Muscle layer of colon (tissue), 2 donors: ENCODE data around the gene MAG.

Experiments
- H3K27ac ChIP-seq: one replicate; pipeline ENCODE4 v1.7.0; 2013; ENCODE audit warnings: low read depth, mild to moderate bottlenecking, low read length, moderate library complexity
- H3K27me3 ChIP-seq, 2 donors: one replicate each; pipeline ENCODE4 v1.7.0; 2013; ENCODE audit warnings: low read length in 2 of 2, mild to moderate bottlenecking in 2 of 2; ENCODE audit not compliant: insufficient read depth in 2 of 2, control insufficient read depth in 1 of 2
- H3K36me3 ChIP-seq: one replicate; pipeline ENCODE4 v1.7.0; 2013; ENCODE audit warnings: mild to moderate bottlenecking, low read length; ENCODE audit not compliant: insufficient read depth
- H3K4me1 ChIP-seq: one replicate; pipeline ENCODE4 v1.7.0; 2013; ENCODE audit warnings: mild to moderate bottlenecking, low read length; ENCODE audit not compliant: insufficient read depth
- H3K4me3 ChIP-seq, 2 donors: one replicate each; pipeline ENCODE4 v1.7.0; 2013; ENCODE audit warnings: low read length in 2 of 2, low read depth in 1 of 2, mild to moderate bottlenecking in 1 of 2, moderate library complexity in 1 of 2
- H3K9ac ChIP-seq: one replicate; pipeline ENCODE4 v1.7.0; 2013; ENCODE audit warnings: low read length
- H3K9me3 ChIP-seq: one replicate; pipeline ENCODE4 v1.7.0; 2013; ENCODE audit warnings: mild to moderate bottlenecking, low read length
- donor health status: abdominal sarcoma.
- donor health status: Adenocarcinoma of cecum.

Gene MAG

DNA sequence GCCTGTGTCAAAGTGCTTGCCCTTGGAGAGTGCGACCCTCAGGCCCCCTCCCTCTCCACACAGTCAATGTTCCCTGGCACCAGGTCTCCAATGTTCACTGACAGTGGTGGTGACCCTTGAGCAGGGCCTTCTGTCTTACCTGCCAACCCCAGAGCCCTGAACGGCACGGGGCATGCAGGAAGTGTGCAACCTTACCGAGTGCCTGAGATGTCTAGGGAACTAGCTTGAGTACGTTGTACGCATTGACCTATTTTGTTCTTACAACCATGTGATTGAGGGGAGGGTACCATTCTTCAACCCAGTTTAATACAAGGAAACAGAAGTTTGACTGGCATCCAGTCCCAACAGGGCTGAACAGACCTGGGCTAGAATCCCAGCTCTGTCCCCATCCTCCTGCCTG is 13.2 kb downstream of the MAG start:
- Histone ChIP-seq H3K4me1 (no peaks in the 10 kb centered on the region), H3K27ac (no peak overlapping the region), H3K27me3 (peaks cover 4 to 17% of the 10 kb centered on the region in 2 donors)

DNA sequence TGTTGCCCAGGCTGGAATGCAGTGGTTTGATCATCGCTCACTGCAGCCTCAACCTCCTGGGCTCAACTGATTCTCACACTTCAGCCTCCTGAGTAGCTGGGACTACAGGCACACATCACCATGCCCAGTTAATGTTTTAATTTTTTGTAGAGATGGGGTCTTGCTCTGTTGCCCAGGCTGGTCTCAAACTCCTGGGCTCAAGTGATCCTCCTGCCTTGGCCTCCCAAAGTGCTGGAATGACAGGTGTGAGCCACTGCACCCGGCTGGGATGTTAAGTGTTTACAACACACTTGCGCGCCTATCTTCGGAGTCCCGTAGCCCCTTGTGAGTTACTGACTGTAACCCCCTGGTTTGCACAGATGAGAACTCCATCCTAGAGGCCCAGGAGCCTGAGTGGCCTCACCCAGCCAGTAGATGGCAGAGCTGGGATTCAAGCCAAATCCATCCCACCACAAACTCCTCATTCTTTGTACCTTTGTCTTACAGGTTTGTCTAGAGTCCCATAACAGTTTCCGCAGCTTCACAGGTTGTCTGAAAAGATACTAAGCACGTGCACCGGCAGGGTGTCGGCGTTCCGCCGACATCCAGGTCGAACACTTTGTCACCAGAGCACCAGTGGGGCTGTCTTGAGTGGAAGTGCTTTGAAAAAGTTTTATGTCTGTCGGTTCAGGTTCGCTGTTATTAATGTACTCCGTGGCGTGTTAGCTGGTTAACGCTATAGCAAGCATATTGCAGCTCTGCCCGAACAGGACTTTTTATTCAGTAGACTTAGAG is 14.7 kb downstream of the MAG start:
- H3K4me3 ChIP-seq, result no peak overlapping the region
- H3K9me3 ChIP-seq, result no peaks in the 10 kb centered on the region
- H3K27ac ChIP-seq, result no peak overlapping the region
- H3K9ac ChIP-seq, result no peak overlapping the region
- no peaks in the 10 kb centered on the region for H3K36me3 ChIP-seq
- H3K4me1 ChIP-seq, result no peaks in the 10 kb centered on the region
- peaks cover 4 to 10% of the 10 kb centered on the region in 2 donors for H3K27me3 ChIP-seq

More for the DNA sequence above, 13.2 kb downstream of the MAG start:
- no peak overlapping the region for H3K9ac ChIP-seq
- no peaks in the 10 kb centered on the region for H3K36me3 ChIP-seq
- H3K4me3 ChIP-seq, result no peak overlapping the region
- no peaks in the 10 kb centered on the region for H3K9me3 ChIP-seq

- no peaks in the 10 kb centered on the region for H3K36me3 ChIP-seq
- H3K9me3 ChIP-seq, result no peaks in the 10 kb centered on the region
- no peak overlapping the region for H3K4me3 ChIP-seq
- peaks cover 0 to 5% of the 10 kb centered on the region in 2 donors for H3K27me3 ChIP-seq
- no peak overlapping the region for H3K27ac ChIP-seq
- H3K4me1 ChIP-seq, result no peaks in the 10 kb centered on the region
- no peak overlapping the region for H3K9ac ChIP-seq
Observed at GRCh38 chr19:35307931-35308330, 16.0 kb downstream of the MAG start.

- Histone ChIP-seq H3K9me3 (no peaks in the 10 kb centered on the region), H3K4me1 (no peaks in the 10 kb centered on the region), H3K27ac (no peak overlapping the region), H3K9ac (no peak overlapping the region), H3K4me3 (no peak overlapping the region), H3K27me3 (peaks cover 0 to 5% of the 10 kb centered on the region in 2 donors), H3K36me3 (no peaks in the 10 kb centered on the region)
Observed at GRCh38 chr19:35308910-35309309, 16.9 kb downstream of the MAG start.

DNA sequence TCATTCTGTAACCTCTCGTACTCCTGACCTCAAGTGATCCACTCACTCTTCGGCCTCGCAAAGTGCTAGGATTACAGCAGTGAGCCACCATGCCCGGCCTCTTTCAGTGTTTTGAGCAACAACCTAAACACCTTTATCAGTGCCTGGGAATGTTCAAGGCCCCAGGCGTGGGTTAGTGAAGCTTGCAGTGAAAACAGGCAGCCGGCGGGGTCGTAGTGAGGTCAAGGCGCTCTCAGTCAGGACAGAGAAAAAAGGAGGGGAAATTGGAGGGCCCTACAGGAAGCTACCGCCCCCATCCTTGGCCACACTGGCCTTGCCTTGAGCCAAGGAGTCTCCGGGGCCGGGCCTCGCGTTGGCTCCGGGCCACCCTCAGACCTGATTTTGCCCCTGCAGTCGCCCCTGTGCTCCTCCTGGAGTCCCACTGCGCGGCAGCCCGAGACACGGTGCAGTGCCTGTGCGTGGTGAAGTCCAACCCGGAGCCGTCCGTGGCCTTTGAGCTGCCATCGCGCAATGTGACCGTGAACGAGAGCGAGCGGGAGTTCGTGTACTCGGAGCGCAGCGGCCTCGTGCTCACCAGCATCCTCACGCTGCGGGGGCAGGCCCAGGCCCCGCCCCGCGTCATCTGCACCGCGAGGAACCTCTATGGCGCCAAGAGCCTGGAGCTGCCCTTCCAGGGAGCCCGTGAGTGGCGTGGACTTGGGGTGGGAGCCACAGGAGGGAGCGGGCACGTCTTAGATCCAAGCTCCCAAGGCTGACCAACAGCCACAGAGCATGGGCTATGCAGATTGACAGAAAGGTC is 17.7 kb downstream of the MAG start:
- Histone ChIP-seq H3K9ac (no peak overlapping the region), H3K4me3 (no peak overlapping the region), H3K27ac (no peak overlapping the region), H3K36me3 (no peaks in the 10 kb centered on the region), H3K9me3 (no peaks in the 10 kb centered on the region), H3K4me1 (no peaks in the 10 kb centered on the region), H3K27me3 (peaks cover 0 to 5% of the 10 kb centered on the region in 2 donors)

GRCh38 chr19:35310331-35310730 is 18.4 kb downstream of the MAG start:
- no peak overlapping the region for H3K27ac ChIP-seq
- H3K4me1 ChIP-seq, result no peaks in the 10 kb centered on the region
- H3K9ac ChIP-seq, result no peak overlapping the region
- H3K27me3 ChIP-seq, result no peaks in the 10 kb centered on the region
- no peaks in the 10 kb centered on the region for H3K9me3 ChIP-seq
- no peak overlapping the region for H3K4me3 ChIP-seq
- H3K36me3 ChIP-seq, result no peaks in the 10 kb centered on the region

- H3K9ac ChIP-seq, result no peak overlapping the region
- no peaks in the 10 kb centered on the region for H3K9me3 ChIP-seq
- no peaks in the 10 kb centered on the region for H3K36me3 ChIP-seq
- no peak overlapping the region for H3K4me3 ChIP-seq
- no peak overlapping the region for H3K27ac ChIP-seq
- H3K27me3 ChIP-seq, result no peaks in the 10 kb centered on the region
- no peaks in the 10 kb centered on the region for H3K4me1 ChIP-seq
Observed at GRCh38 chr19:35310811-35311465, 19.0 kb downstream of the MAG start.

- Histone ChIP-seq H3K9ac (no peak overlapping the region), H3K4me1 (no peaks in the 10 kb centered on the region)
Observed at GRCh38 chr19:35311901-35312665, 20.1 kb downstream of the MAG start.

DNA sequence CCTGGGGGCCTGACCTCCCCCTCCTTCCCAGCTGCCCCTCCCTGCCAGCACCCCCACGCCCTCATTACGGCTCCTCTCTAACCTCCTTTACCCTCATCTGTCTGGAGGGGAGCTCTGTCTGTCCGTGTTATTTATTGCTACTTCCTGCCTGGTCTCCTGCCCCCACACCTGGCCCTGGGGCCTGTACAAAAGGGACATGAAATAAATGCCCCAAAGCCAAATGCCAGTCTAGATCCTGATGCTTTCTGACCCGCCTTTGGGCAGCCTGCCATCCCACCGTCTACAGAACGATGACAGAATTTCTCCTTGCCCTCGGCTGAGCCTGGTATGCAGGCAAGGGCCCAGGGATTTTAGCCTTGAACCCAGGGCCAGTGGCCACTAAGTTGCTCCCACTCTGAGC is 21.6 kb downstream of the MAG start:
- H3K4me3 ChIP-seq, result no peak overlapping the region
- no peak overlapping the region for H3K27ac ChIP-seq
- no peaks in the 10 kb centered on the region for H3K4me1 ChIP-seq
- H3K9me3 ChIP-seq, result no peaks in the 10 kb centered on the region
- no peaks in the 10 kb centered on the region for H3K27me3 ChIP-seq
- H3K36me3 ChIP-seq, result no peaks in the 10 kb centered on the region
- H3K9ac ChIP-seq, result no peak overlapping the region

More at GRCh38 chr19:35311901-35312665, 20.1 kb downstream of the MAG start:
- H3K36me3 ChIP-seq, result no peaks in the 10 kb centered on the region
- H3K27ac ChIP-seq, result no peak overlapping the region
- no peaks in the 10 kb centered on the region for H3K27me3 ChIP-seq
- no peak overlapping the region for H3K4me3 ChIP-seq
- H3K9me3 ChIP-seq, result no peaks in the 10 kb centered on the region

DNA sequence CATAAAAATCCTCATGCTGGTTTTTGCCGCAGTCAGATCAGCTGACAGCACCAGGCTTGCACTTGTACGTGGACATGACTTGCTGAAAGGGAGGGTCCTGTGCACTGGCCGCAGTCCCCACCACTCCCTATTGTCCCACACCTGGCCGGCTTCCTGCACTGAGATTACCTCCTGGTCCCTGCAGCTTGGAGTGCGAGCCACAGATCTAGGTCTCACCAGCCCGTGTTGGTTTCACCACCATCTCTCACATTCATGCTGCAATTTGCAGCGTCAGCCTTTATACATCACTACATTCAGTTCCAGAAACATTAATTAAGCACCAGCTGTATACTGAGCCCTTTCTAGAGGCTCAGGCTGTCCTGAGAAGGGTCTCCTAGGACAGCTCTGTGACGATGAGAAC is 22.1 kb downstream of the MAG start:
- Histone ChIP-seq H3K9me3 (no peaks in the 10 kb centered on the region), H3K36me3 (no peaks in the 10 kb centered on the region), H3K27me3 (no peaks in the 10 kb centered on the region), H3K9ac (no peak overlapping the region), H3K4me3 (no peak overlapping the region), H3K4me1 (no peaks in the 10 kb centered on the region), H3K27ac (no peak overlapping the region)
